Measurements from ENCODE around the gene TMEM145. TPM values are rescaled to one million over a fixed set of nuclear protein-coding genes. Genes with fewer than 3 reads are reported as not detected.

The TMEM145 gene
- total and polyA plus RNA-seq, 9 of the 15 experiments (the other 6 are each of a cell fraction or from before 2014, with no cell fraction given) = 0.80 to 5.5 (median 1.9) TPM; not detected in 3

DNA sequence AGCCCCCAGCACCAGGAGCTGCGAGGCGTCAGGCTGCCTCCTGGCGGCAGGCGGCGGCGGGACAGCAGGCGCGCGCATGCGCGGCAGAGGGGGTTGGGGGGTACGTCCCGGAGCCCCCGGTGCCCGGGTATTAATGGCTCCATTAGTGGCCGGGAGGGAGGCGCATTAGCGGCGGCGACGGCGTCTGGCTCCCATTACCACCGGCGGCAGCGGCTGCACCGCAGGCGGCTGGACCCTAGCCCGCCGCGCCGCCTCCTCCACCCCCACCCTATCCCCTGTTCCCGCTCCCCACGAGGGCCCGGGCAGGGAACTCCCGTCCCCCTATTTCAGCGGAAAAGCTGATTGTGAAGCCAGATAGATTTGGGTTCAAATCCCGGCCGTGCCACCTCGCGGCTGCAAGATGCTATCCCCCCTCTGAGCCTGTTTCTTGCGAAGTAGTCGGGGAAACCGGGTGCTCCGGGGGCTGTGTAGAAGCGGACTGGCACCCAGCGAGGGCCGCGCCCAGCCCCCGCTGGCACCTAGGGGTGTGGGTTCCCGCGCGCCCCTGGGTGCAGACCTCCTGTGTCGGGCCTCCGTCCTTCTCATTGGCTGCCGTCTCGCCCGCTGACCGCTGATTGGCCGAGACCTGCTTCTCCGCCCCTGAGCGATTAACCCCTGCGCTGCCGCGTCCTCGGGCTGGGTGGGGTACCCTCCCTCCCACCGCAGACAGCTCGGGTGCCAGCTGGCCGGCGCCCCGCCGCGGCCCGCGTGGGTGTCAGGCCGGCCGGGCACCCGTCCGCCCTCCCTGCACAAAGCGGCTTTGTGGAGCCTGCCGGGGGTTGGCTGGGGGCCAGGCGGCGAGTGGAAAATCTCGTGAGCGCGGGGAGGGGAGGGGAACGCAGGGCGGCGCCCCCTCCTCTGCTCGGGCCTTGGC is 33.0 kb upstream of the TMEM145 start (continued):
- TF ChIP-seq, protein P1, sequence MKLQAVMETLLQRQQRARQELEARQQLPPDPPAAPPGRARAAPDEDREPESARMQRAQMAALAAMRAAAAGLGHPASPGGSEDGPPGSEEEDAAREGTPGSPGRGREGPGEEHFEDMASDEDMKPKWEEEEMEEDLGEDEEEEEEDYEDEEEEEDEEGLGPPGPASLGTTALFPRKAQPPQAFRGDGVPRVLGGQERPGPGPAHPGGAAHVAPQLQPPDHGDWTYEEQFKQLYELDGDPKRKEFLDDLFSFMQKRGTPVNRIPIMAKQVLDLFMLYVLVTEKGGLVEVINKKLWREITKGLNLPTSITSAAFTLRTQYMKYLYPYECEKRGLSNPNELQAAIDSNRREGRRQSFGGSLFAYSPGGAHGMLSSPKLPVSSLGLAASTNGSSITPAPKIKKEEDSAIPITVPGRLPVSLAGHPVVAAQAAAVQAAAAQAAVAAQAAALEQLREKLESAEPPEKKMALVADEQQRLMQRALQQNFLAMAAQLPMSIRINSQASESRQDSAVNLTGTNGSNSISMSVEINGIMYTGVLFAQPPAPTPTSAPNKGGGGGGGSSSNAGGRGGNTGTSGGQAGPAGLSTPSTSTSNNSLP (IDR thresholded peaks at IDR 0.05; ENCODE audit: borderline replicate concordance, low read depth, low read length) = no peak
- TF ChIP-seq, protein P2, sequence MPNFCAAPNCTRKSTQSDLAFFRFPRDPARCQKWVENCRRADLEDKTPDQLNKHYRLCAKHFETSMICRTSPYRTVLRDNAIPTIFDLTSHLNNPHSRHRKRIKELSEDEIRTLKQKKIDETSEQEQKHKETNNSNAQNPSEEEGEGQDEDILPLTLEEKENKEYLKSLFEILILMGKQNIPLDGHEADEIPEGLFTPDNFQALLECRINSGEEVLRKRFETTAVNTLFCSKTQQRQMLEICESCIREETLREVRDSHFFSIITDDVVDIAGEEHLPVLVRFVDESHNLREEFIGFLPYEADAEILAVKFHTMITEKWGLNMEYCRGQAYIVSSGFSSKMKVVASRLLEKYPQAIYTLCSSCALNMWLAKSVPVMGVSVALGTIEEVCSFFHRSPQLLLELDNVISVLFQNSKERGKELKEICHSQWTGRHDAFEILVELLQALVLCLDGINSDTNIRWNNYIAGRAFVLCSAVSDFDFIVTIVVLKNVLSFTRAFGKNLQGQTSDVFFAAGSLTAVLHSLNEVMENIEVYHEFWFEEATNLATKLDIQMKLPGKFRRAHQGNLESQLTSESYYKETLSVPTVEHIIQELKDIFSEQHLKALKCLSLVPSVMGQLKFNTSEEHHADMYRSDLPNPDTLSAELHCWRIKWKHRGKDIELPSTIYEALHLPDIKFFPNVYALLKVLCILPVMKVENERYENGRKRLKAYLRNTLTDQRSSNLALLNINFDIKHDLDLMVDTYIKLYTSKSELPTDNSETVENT (CRISPR knock-in tag; IDR thresholded peaks at IDR 0.05) = 0 out of 2 replicates have a peak, but pooled peaks have one; percentile 11
- TF ChIP-seq TOE1 (IDR thresholded peaks at IDR 0.05; ENCODE audit: borderline replicate concordance) (peak; percentile 62; the same call in 1 of the 2 replicates), TOE1 (CRISPR knock-in tag; IDR thresholded peaks at IDR 0.05; ENCODE audit: borderline replicate concordance, low read depth) (no peak), PHTF2 (CRISPR knock-in tag; IDR thresholded peaks at IDR 0.05) (no peak), TGIF2 (CRISPR knock-in tag; IDR thresholded peaks at IDR 0.05) (no peak), NFXL1 (CRISPR knock-in tag; IDR thresholded peaks at IDR 0.05) (no peak), ZNF24 (IDR thresholded peaks at IDR 0.05) (no peak), RBFOX2 (IDR thresholded peaks at IDR 0.05; ENCODE audit: low read depth, low read length) (peak; percentile 83), CAMTA2 (CRISPR knock-in tag; conservative IDR thresholded peaks at IDR 0.05) (no peak), MTF1 (CRISPR knock-in tag; IDR thresholded peaks at IDR 0.05; ENCODE audit: borderline replicate concordance) (no peak), EWSR1 (IDR thresholded peaks at IDR 0.05; ENCODE audit: borderline replicate concordance, low read depth, partially characterized antibody) (no peak), ZFPM2 (CRISPR knock-in tag; IDR thresholded peaks at IDR 0.05) (no peak), ASH1L (IDR thresholded peaks at IDR 0.05; ENCODE audit: borderline replicate concordance, low read depth, partially characterized antibody) (peak; percentile 79), EP300 (IDR thresholded peaks at IDR 0.05; ENCODE audit: low read length) (no peak), DDX20 (tag; IDR thresholded peaks at IDR 0.05; ENCODE audit: low read depth) (no peak), TFAM (CRISPR knock-in tag; conservative IDR thresholded peaks at IDR 0.05) (no peak), ATF7 (IDR thresholded peaks at IDR 0.05) (peak; percentile 48; the same call in 1 of the 2 replicates), COPS2 (conservative IDR thresholded peaks at IDR 0.05) (no peak), HEY1 (CRISPR knock-in tag; IDR thresholded peaks at IDR 0.05; ENCODE audit: borderline replicate concordance) (no peak), ZNF77 (CRISPR knock-in tag; IDR thresholded peaks at IDR 0.05) (no peak), ZNF347 (CRISPR knock-in tag; IDR thresholded peaks at IDR 0.05; ENCODE audit: low read depth) (no peak)
- TF ChIP-seq, protein P3, sequence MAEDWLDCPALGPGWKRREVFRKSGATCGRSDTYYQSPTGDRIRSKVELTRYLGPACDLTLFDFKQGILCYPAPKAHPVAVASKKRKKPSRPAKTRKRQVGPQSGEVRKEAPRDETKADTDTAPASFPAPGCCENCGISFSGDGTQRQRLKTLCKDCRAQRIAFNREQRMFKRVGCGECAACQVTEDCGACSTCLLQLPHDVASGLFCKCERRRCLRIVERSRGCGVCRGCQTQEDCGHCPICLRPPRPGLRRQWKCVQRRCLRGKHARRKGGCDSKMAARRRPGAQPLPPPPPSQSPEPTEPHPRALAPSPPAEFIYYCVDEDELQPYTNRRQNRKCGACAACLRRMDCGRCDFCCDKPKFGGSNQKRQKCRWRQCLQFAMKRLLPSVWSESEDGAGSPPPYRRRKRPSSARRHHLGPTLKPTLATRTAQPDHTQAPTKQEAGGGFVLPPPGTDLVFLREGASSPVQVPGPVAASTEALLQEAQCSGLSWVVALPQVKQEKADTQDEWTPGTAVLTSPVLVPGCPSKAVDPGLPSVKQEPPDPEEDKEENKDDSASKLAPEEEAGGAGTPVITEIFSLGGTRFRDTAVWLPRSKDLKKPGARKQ (CRISPR knock-in tag; IDR thresholded peaks at IDR 0.05) = no peak

All from K562 (cell line).